Esophagus muscularis mucosa (tissue), 3 donors: ENCODE results near the gene MED13L.

ENCODE experiments used
- CTCF ChIP-seq, 3 experiments: fragments of 200-600 bp in 2 of 3; fragments of 450-650 bp in 1 of 3; sonication (generic) in 2 of 3; IDR thresholded peaks; one replicate each; pipeline ENCODE4 v1.5.1; 2017 to 2019; ENCODE audit warnings: antibody characterized with exemption in 3 of 3, mild to moderate bottlenecking in 2 of 3, moderate library complexity in 1 of 3
- POLR2A ChIP-seq: fragments of 450-650 bp; IDR thresholded peaks from one replicate; pipeline ENCODE4 v1.6.1; 2017; ENCODE audit warnings: antibody characterized with exemption, moderate library complexity, mild to moderate bottlenecking, low read depth
- POLR2AphosphoS5 ChIP-seq, 2 donors: sonication (generic); formaldehyde crosslinking; IDR thresholded peaks; one replicate each; pipeline ENCODE4 v1.6.1; 2017; ENCODE audit warnings: antibody characterized with exemption in 2 of 2

- TF ChIP-seq CTCF (IDR thresholded peaks at IDR 0.05) (no peak), POLR2AphosphoS5 (IDR thresholded peaks at IDR 0.05) (no peak), POLR2A (no peak)
Measured at GRCh38 chr12:116189692-116190091, 87.8 kb downstream of the MED13L start.
